HTERT RPE-1 (cell line): ENCODE results near the gene IRF1.
"Not testable (repeated sequence)": the region's sequence is repeated elsewhere in the genome, so short reads cannot be mapped to it uniquely, and the experiment has no call there.

Source experiments
- in situ Hi-C: fragments of 300-500 bp; cut with MboI; formaldehyde crosslinking; loops from 4 replicates; pipeline ENCODE4 v1.14.3; 2020; ENCODE audit warnings: low sequenced_read_pairs

Gene IRF1

GRCh38 chr5:132445640-132445923 lies 45.0 kb downstream of the IRF1 start:
- in situ Hi-C loops: no loop called here

- in situ Hi-C loops: no loop called here
Observed at GRCh38 chr5:132444841-132445639, 45.5 kb downstream of the IRF1 start.

- in situ Hi-C loops: no loop called here
Observed at GRCh38 chr5:132444061-132444460, 46.5 kb downstream of the IRF1 start.

- in situ Hi-C loops: no loop called here
Observed at GRCh38 chr5:132439521-132440089, 51.0 kb downstream of the IRF1 start.

- in situ Hi-C loops: no loop called here
Observed at GRCh38 chr5:132438917-132439316, 51.7 kb downstream of the IRF1 start.

GRCh38 chr5:132438267-132438645 lies 52.3 kb downstream of the IRF1 start:
- in situ Hi-C loops: not testable (repeated sequence)

GRCh38 chr5:132437604-132438266 lies 52.8 kb downstream of the IRF1 start:
- in situ Hi-C loops: no loop called here

GRCh38 chr5:132436936-132437335 lies 53.6 kb downstream of the IRF1 start:
- in situ Hi-C loops: no loop called here

- in situ Hi-C loops: no loop called here
Observed at GRCh38 chr5:132435886-132436285, 54.7 kb downstream of the IRF1 start.

- in situ Hi-C loops: no loop called here
Observed at GRCh38 chr5:132435447-132435846, 55.1 kb downstream of the IRF1 start.

- in situ Hi-C loops: no loop called here
Observed at GRCh38 chr5:132434416-132435286, 55.9 kb downstream of the IRF1 start.

GRCh38 chr5:132433141-132433540 lies 57.4 kb downstream of the IRF1 start:
- in situ Hi-C loops: no loop called here

GRCh38 chr5:132431632-132432031 lies 58.9 kb downstream of the IRF1 start:
- in situ Hi-C loops: no loop called here
